Measurements from ENCODE around the gene PPP2R2C.

The PPP2R2C gene

GRCh38 chr4:6509587-6509986 is 37.2 kb upstream of the PPP2R2C start:
- no peak for TF ChIP-seq CTCF (IDR thresholded peaks at IDR 0.05; ENCODE audit: insufficient read depth, missing control alignments)
- DNase-seq (ENCODE audit: insufficient read length, low spot score) (no peak), FAIRE-seq (no peak)

- no peak for TF ChIP-seq CTCF (IDR thresholded peaks at IDR 0.05; ENCODE audit: insufficient read depth, missing control alignments)
- FAIRE-seq: no peak
- no peak for DNase-seq (ENCODE audit: insufficient read length, low spot score)
These were observed 34.9 kb upstream of the PPP2R2C start for GRCh38 chr4:6507345-6507744.

GRCh38 chr4:6506616-6507140 is 34.3 kb upstream of the PPP2R2C start:
- no peak for FAIRE-seq
- DNase-seq (ENCODE audit: insufficient read length, low spot score): no peak
- TF ChIP-seq CTCF (IDR thresholded peaks at IDR 0.05; ENCODE audit: insufficient read depth, missing control alignments): no peak

- TF ChIP-seq CTCF (IDR thresholded peaks at IDR 0.05; ENCODE audit: insufficient read depth, missing control alignments): no peak
- no peak for FAIRE-seq
- no peak for DNase-seq (ENCODE audit: insufficient read length, low spot score)
These were observed 32.6 kb upstream of the PPP2R2C start for GRCh38 chr4:6504900-6505496.

GRCh38 chr4:6502747-6503465 is 30.5 kb upstream of the PPP2R2C start:
- FAIRE-seq: no peak
- no peak for TF ChIP-seq CTCF (IDR thresholded peaks at IDR 0.05; ENCODE audit: insufficient read depth, missing control alignments)
- no peak for DNase-seq (ENCODE audit: insufficient read length, low spot score)

GRCh38 chr4:6502147-6502546 is 29.7 kb upstream of the PPP2R2C start:
- TF ChIP-seq CTCF (IDR thresholded peaks at IDR 0.05; ENCODE audit: insufficient read depth, missing control alignments): no peak
- no peak for FAIRE-seq
- DNase-seq (ENCODE audit: insufficient read length, low spot score): no peak

GRCh38 chr4:6501171-6501570 is 28.8 kb upstream of the PPP2R2C start:
- FAIRE-seq (no peak), DNase-seq (ENCODE audit: insufficient read length, low spot score) (no peak)
- TF ChIP-seq CTCF (IDR thresholded peaks at IDR 0.05; ENCODE audit: insufficient read depth, missing control alignments): no peak

All from D721Med (cell line).